ENCODE data around the gene RAD17.

The RAD17 gene

GRCh38 chr5:69364850-69365249, 4.8 kb upstream of the RAD17 start:
- TF ChIP-seq GATA3 (IDR thresholded peaks at IDR 0.05; ENCODE audit: low read depth, low read length) (no peak), GATA2 (IDR thresholded peaks at IDR 0.05; ENCODE audit: low read depth, low read length) (no peak)

GRCh38 chr5:69367697-69368279, 1.8 kb upstream of the RAD17 start:
- no peak for TF ChIP-seq GATA2 (IDR thresholded peaks at IDR 0.05; ENCODE audit: low read depth, low read length)
- TF ChIP-seq GATA3 (IDR thresholded peaks at IDR 0.05; ENCODE audit: low read depth, low read length) = no peak

DNA sequence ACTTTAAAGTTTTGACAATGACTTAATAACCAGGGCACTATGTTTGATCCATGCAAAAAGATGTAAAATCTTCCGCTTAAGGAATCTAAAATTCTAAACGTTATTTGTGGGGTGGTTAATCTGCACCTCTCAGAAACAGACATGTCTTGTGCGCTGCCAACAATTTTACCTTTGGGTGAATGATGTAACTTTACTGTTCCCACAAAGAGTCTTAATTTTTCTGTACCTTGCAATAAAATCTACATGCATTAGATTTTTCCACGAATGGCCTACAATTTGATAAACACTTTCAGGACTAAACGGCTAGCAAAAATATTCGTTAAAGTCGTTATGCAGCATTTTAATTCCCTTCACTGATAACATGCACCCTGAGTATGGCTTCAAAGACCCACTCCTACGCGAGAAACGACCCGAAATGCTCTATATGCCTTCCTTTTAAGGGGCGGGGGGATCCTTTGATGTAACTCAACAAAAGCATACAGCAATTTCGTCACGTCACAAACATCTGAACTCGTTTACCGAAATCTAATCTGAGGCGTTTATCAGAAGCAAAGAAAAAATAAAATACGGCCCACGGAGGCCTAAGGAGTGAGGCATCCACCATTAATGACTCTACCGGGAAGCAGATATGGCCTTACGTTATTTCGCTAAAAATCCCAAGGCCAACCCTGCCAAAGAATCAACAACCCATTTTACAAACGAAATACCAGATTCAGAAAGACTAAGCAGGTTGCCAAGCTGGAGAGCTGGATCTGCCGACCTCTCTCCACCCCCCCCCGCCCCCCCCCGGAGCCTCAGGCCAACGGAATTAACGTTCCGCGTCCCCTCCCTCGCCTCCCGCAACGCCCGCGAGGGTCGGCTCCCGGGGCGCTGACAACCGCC, 919 bp upstream of the RAD17 start:
- TF ChIP-seq GATA3 (IDR thresholded peaks at IDR 0.05; ENCODE audit: low read depth, low read length) (no peak), GATA2 (IDR thresholded peaks at IDR 0.05; ENCODE audit: low read depth, low read length) (no peak)

DNA sequence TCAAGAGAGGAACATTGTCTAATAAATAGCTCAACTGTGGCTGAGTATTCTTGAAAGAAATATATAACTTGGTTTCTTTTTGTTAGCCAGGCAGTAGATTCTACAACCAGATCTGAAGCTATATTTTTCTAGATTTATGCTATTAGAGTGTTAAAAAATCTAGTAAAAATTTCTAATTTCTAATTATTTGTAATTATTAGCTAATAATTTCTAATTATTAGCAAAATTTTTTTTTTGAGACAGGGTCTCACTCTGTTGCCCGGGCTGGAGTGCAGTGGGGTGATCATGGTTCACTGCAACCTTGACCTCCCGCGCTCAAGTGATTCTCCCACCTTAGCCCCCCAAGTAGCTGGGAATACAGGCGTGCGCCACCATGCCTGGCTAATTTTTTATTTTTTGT, 2.8 kb downstream of the RAD17 start:
- TF ChIP-seq GATA3 (IDR thresholded peaks at IDR 0.05; ENCODE audit: low read depth, low read length) (no peak), GATA2 (IDR thresholded peaks at IDR 0.05; ENCODE audit: low read depth, low read length) (no peak)

DNA sequence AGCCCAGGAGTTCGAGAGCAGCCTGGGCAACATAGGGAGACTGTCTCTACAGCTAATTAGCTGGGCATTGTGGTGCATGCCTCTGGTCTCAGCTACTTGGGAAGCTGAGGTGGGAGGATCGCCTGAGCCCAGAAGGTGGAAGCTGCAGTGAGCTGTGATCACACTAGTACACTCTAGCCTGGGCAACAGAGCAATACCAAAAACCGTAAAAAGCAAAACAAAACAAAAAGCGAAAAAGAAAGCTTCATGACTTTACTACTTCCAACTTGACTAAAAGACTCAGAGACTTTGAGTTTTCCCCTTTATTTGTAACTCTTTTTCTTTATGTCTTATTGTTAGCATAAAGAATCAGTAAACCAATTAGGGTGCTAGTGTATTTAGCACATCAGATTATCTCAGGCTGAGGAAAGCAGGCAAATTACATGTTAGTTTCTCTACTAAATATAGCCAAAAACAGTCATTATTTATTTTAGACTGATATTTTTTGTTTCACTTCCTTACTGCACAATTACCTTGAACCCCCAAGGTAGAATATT, 5.4 kb downstream of the RAD17 start:
- TF ChIP-seq GATA3 (IDR thresholded peaks at IDR 0.05; ENCODE audit: low read depth, low read length) (no peak), GATA2 (IDR thresholded peaks at IDR 0.05; ENCODE audit: low read depth, low read length) (no peak)

DNA sequence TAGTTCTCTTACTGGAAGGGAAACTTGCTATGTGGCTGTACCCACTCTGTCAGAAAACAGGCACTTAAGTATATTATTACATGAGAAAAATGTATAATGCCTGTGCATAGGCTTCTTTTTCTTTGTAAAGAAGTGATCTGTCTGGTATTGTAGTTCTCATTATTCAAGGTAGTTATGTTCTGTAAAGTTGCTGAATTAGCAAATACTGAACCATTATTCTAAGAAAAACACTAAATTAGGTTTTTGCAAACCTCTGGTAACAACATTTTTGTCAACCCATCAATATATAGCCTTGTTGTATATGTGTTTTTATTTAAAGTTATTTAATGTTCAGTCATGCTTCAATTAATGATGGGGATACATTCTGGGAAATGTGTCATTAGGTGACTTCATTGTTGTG, 8.8 kb downstream of the RAD17 start:
- TF ChIP-seq GATA3 (IDR thresholded peaks at IDR 0.05; ENCODE audit: low read depth, low read length) (no peak), GATA2 (IDR thresholded peaks at IDR 0.05; ENCODE audit: low read depth, low read length) (no peak)

- no peak for TF ChIP-seq GATA3 (IDR thresholded peaks at IDR 0.05; ENCODE audit: low read depth, low read length)
- TF ChIP-seq GATA2 (IDR thresholded peaks at IDR 0.05; ENCODE audit: low read depth, low read length) = no peak
These were observed 35.2 kb downstream of the RAD17 start for GRCh38 chr5:69404659-69405330.

GRCh38 chr5:69414885-69415583, 45.4 kb downstream of the RAD17 start, which contains the start of gene MARVELD2:
MARVELD2 (plus strand) TSS chr5:69415116; CDS start chr5:69419386, 4,270 bp downstream.
- TF ChIP-seq GATA3 (IDR thresholded peaks at IDR 0.05; ENCODE audit: low read depth, low read length) (no peak), GATA2 (IDR thresholded peaks at IDR 0.05; ENCODE audit: low read depth, low read length) (no peak)

DNA sequence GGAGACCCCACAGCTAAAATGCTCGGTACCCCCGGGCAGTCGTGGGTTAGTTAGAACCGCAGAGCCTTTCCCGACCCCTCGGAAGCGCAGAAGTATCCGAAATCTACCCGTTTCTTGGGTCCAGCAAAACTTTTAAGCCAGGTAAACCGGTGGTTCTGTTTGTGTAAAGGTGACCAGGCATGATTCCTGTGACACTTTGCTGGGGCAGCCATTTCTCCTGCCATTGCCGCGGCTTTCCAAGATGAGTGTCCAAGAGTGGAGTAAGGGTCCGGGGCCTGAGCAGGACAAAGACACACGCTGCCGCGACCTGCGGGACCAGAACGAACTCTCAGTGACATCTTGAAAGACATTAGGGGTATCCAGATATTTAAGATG, 46.0 kb downstream of the RAD17 start:
- TF ChIP-seq GATA2 (IDR thresholded peaks at IDR 0.05; ENCODE audit: low read depth, low read length) (no peak), GATA3 (IDR thresholded peaks at IDR 0.05; ENCODE audit: low read depth, low read length) (no peak)

DNA sequence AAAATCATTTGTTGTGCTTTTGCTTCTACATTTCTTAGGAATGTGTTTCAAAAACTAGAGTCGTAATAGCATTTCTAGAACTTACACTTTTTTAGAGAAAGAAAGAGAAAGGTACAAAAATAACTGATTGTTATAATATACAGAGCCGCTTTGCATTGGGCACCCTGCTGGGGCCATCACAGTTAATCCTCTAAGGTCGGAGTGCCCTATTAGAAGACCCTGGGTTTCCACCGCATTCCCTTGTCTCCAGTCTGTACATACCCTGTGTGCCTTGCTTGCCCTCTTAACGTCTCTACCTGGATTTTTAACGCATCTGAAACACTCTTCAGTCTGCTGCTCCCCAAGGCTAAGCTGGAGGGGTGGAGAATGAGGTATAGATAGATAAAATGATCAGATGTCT, 46.6 kb downstream of the RAD17 start:
- TF ChIP-seq GATA3 (IDR thresholded peaks at IDR 0.05; ENCODE audit: low read depth, low read length) (no peak), GATA2 (IDR thresholded peaks at IDR 0.05; ENCODE audit: low read depth, low read length) (no peak)

DNA sequence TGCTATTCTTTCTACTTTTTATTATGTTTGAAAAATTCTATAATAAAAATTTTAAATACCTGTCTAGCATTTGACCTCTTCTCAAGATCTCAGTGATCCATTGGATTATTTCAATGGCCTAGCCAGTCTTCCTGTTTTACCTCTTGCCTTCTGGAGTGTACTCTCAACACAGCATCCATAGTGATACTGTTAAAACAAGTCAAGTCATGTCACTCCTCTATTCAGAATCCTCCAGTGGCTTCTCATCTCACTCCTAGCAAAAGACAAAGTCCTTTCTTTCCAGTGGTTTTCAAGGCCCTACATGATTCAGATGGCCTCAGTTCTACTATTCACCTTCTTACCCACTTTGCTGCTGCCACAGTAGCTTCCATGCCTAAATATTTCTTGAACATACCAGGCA, 47.1 kb downstream of the RAD17 start:
- TF ChIP-seq GATA2 (IDR thresholded peaks at IDR 0.05; ENCODE audit: low read depth, low read length) (no peak), GATA3 (IDR thresholded peaks at IDR 0.05; ENCODE audit: low read depth, low read length) (no peak)

- TF ChIP-seq GATA2 (IDR thresholded peaks at IDR 0.05; ENCODE audit: low read depth, low read length) = no peak
- no peak for TF ChIP-seq GATA3 (IDR thresholded peaks at IDR 0.05; ENCODE audit: low read depth, low read length)
These were observed 48.9 kb downstream of the RAD17 start for GRCh38 chr5:69418554-69418953.

DNA sequence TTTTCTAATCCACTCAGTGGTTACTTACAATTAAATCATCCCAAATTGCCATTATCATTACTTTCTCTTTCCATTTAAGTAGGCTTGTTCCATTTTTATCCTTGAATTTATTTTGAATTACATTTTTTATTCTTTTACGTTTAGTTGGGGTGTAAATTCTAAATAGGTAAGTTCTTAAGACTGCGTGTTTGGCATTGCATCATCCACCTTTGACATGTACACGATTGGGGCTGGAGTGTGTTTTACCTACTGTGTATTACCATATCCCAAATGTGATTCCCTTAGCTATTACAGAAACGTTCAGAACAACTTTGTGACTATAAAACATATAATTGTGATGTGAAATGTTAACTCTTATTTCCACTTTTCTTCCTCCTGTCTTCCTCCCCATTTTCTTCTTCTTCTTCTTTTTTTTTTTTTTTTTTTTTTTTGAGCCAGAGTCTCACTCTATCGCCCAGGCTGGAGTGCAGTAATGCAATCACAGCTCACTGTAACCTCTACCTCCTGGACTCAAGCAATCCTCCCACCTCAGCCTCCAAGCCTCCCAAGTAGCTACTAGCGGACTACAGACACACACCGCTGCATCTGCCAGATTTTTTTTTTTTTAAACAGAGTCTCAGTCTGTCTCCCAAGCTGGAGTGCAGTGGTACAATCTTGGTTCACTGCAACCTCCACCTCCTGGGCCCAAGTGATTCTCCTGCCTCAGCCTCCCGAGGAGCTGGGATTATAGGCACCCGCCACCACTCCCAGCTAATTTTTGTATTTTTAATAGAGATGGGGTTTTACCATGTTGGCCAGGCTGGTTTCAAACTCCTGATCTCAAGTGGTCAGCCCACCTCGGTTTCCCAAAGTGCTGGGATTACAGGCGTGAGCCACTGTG, 62.0 kb downstream of the RAD17 start:
- TF ChIP-seq GATA2 (IDR thresholded peaks at IDR 0.05; ENCODE audit: low read depth, low read length) = no peak
- TF ChIP-seq GATA3 (IDR thresholded peaks at IDR 0.05; ENCODE audit: low read depth, low read length) = no peak

Data from SH-SY5Y (cell line).